ENCODE data around the gene KLRF2.

GRCh38 chr12:9868311-9868801 is 12.9 kb upstream of the KLRF2 start:
- TF ChIP-seq, protein P1, sequence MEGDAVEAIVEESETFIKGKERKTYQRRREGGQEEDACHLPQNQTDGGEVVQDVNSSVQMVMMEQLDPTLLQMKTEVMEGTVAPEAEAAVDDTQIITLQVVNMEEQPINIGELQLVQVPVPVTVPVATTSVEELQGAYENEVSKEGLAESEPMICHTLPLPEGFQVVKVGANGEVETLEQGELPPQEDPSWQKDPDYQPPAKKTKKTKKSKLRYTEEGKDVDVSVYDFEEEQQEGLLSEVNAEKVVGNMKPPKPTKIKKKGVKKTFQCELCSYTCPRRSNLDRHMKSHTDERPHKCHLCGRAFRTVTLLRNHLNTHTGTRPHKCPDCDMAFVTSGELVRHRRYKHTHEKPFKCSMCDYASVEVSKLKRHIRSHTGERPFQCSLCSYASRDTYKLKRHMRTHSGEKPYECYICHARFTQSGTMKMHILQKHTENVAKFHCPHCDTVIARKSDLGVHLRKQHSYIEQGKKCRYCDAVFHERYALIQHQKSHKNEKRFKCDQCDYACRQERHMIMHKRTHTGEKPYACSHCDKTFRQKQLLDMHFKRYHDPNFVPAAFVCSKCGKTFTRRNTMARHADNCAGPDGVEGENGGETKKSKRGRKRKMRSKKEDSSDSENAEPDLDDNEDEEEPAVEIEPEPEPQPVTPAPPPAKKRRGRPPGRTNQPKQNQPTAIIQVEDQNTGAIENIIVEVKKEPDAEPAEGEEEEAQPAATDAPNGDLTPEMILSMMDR (IDR thresholded peaks at IDR 0.05) = no peak
- TF ChIP-seq PHF8 (IDR thresholded peaks at IDR 0.05; ENCODE audit: borderline replicate concordance, low read depth) = no peak
